A673 (cell line): Measurements from ENCODE around the gene TBC1D22A.

ENCODE experiments used
- CTCF ChIP-seq: fragments of 300-800, 200-600 bp; sonication (generic); conservative IDR thresholded peaks from 2 replicates; pipeline ENCODE4 v1.5.1; 2017; ENCODE audit warnings: low read depth, mild to moderate bottlenecking, antibody characterized with exemption, low read length, moderate library complexity, mixed read lengths
- EZH2 ChIP-seq: fragments of 200-600 bp; sonication (generic); IDR thresholded peaks from 2 replicates; pipeline ENCODE4 v1.6.1; 2017; ENCODE audit warnings: borderline replicate concordance, low read depth, mild to moderate bottlenecking, mixed read lengths, antibody characterized with exemption, low read length; ENCODE audit not compliant: poor library complexity, severe bottlenecking

- TF ChIP-seq CTCF = no peak
- TF ChIP-seq EZH2 = no peak
Measured at GRCh38 chr22:47122441-47123000, 360.1 kb downstream of the TBC1D22A start.
